Measurements from ENCODE around the gene PTPRT. TPM values are rescaled to one million over a fixed set of nuclear protein-coding genes. Genes with fewer than 3 reads are reported as not detected.
A peak's percentile ranks its signal among the peaks of the same experiment; 100 is the strongest.

PTPRT gene
- total RNA-seq, 1 experiment from 2014 or later = 0.13 TPM

- no CpG with 5 or more reads among the region's 9 CpGs for WGBS (ENCODE audit: extremely low coverage, insufficient read length, low lambda C conversion rate)
- Histone ChIP-seq H3K27me3 (ENCODE audit: insufficient read depth, low read length) (peaks cover 27% of the 10 kb centered on the region), H4K8ac (replicated peaks; ENCODE audit: insufficient read length, low read depth, low read length) (no peak overlapping the region), H4K20me1 (ENCODE audit: control insufficient read depth, insufficient read depth, insufficient read length) (no peaks in the 10 kb centered on the region), H3K56ac (ENCODE audit: insufficient read length, low read depth, low read length) (no peak overlapping the region), H3K23ac (ENCODE audit: insufficient read length, low read depth, low read length) (no peak overlapping the region), H3K9ac (ENCODE audit: extremely low read depth, insufficient read length, low read length) (no peak overlapping the region), H2BK12ac (ENCODE audit: insufficient read length, low read depth, low read length) (no peak overlapping the region), H3K4ac (ENCODE audit: low read depth, low read length) (no peak overlapping the region), H3K4me1 (ENCODE audit: insufficient read depth, low read length) (no peaks in the 10 kb centered on the region), H4K5ac (ENCODE audit: insufficient read length, low read depth, low read length) (no peak overlapping the region), H2BK5ac (ENCODE audit: insufficient read length, low read length) (no peak overlapping the region), H3K27ac (ENCODE audit: insufficient read length, low read depth, low read length) (no peak overlapping the region), H2BK15ac (ENCODE audit: low read depth, low read length) (no peak overlapping the region), H3K23me2 (ENCODE audit: insufficient read length, low read depth, low read length, poor library complexity, severe bottlenecking) (peaks cover 19% of the 10 kb centered on the region), H3K79me2 (ENCODE audit: insufficient read depth, low read length) (no peaks in the 10 kb centered on the region), H3K79me1 (ENCODE audit: insufficient read depth, low read depth, low read length, poor library complexity, severe bottlenecking) (no peaks in the 10 kb centered on the region), H4K91ac (ENCODE audit: insufficient read length, low read depth, low read length) (no peak overlapping the region), H2BK20ac (ENCODE audit: low read depth, low read length, poor library complexity, severe bottlenecking) (no peak overlapping the region), H3K14ac (ENCODE audit: insufficient read depth, low read length) (no peak overlapping the region), H3K9me3 (ENCODE audit: control insufficient read depth, low read depth, low read length) (no peaks in the 10 kb centered on the region), H3T11ph (ENCODE audit: low read length) (no peak overlapping the region), H2BK120ac (ENCODE audit: low read depth, low read length, poor library complexity, severe bottlenecking) (no peak overlapping the region), H3K4me2 (ENCODE audit: insufficient read depth, insufficient read length, low read length) (no peak overlapping the region), H3K18ac (ENCODE audit: insufficient read length, low read depth, low read length) (no peak overlapping the region), H2AK5ac (ENCODE audit: insufficient read length, low read length) (no peak overlapping the region), H2AFZ (ENCODE audit: low read length) (no peak overlapping the region)
- H3K4me1 Mint-ChIP-seq = peaks cover 12 to 21% of the 10 kb centered on the region in 2 experiments
- no peak overlapping the region for H3K4me3 Mint-ChIP-seq
- H3K9me3 Mint-ChIP-seq = no peaks in the 10 kb centered on the region; a peak in 1 of 5 replicates
- no peak for TF ChIP-seq CTCF (conservative IDR thresholded peaks at IDR 0.05)
- H3K36me3 Mint-ChIP-seq (ENCODE audit: insufficient read depth in 1 of 3, low read depth in 3 of 3) = no peaks in the 10 kb centered on the region; a peak in 1 of 7 replicates
- DNase-seq = no peak
- peak overlapping the region in 1 of 3 experiments; percentile 24; a peak in 1 of 7 replicates for H3K27ac Mint-ChIP-seq
- H3K27me3 Mint-ChIP-seq (ENCODE audit: low read depth) = peaks cover 70% of the 10 kb centered on the region
Measured at GRCh38 chr20:43186312-43186711, 3.4 kb downstream of the PTPRT start.
